Activated CD8-positive, alpha-beta T cell treated with anti-CD3 and anti-CD28 coated beads, Interleukin-2, amount 10 ng/mL, durations not matched to agents 7 days and 5 days (primary cell): ENCODE data around the gene STT3A. TPM values are rescaled to one million over a fixed set of nuclear protein-coding genes. Genes with fewer than 3 reads are reported as not detected.

ENCODE experiments used
- ATAC-seq: fragments of 150-1000 bp; cut with Tn5 transposase; one replicate; pipeline ENCODE4 v1.10.0; 2021; ENCODE audit warnings: moderate library complexity
- CTCF ChIA-PET: fragments of 350-600 bp; sonication (Branson Sonifier 250); formaldehyde crosslinking; loops from one replicate; lab custom pipeline; 2021; ENCODE audit warnings: antibody characterized with exemption; lab: Charles Lee
- POLR2A ChIA-PET: fragments of 350-600 bp; sonication (Branson Sonifier 250); formaldehyde crosslinking; loops from one replicate; lab custom pipeline; 2021; ENCODE audit warnings: antibody characterized with exemption; lab: Charles Lee
- DNase-seq: peaks from one replicate; pipeline ENCODE4 v3.0.0-alpha.2; 2020
- H3K27ac Mint-ChIP-seq: one replicate; pipeline ENCODE4 v1.8.0; 2021; ENCODE audit warnings: mild to moderate bottlenecking, mixed read lengths
- H3K27me3 Mint-ChIP-seq: one replicate; pipeline ENCODE4 v1.8.0; 2021; ENCODE audit warnings: low read depth, mixed read lengths
- H3K36me3 Mint-ChIP-seq: one replicate; pipeline ENCODE4 v1.8.0; 2021; ENCODE audit warnings: low read depth, mixed read lengths
- H3K4me1 Mint-ChIP-seq: one replicate; pipeline ENCODE4 v1.8.0; 2021; ENCODE audit warnings: low read depth, mixed read lengths
- H3K4me3 Mint-ChIP-seq: one replicate; pipeline ENCODE4 v1.8.0; 2021; ENCODE audit warnings: mild to moderate bottlenecking, mixed read lengths
- H3K9me3 Mint-ChIP-seq: one replicate; pipeline ENCODE4 v1.8.0; 2022; ENCODE audit warnings: mixed read lengths; ENCODE audit not compliant: insufficient read depth
- total RNA-seq, 2 experiments: library from RNA; stranded (reverse); gene quantifications; one replicate each; pipeline ENCODE4 v1.2.3, GENCODE V29; 2021

Gene STT3A
- total RNA-seq, 2 experiments from 2014 or later = 103 to 114 TPM

- H3K27me3 Mint-ChIP-seq = no peaks in the 10 kb centered on the region
Measured at GRCh38 chr11:125663910-125664309, 71.3 kb downstream of the STT3A start.

GRCh38 chr11:125667151-125667550, 74.5 kb downstream of the STT3A start:
- H3K27me3 Mint-ChIP-seq = no peaks in the 10 kb centered on the region
- H3K27ac Mint-ChIP-seq = no peak overlapping the region
- no peak overlapping the region for H3K4me3 Mint-ChIP-seq
- peaks cover 16% of the 10 kb centered on the region for H3K4me1 Mint-ChIP-seq
- peaks cover 11% of the 10 kb centered on the region for H3K9me3 Mint-ChIP-seq
- peaks cover 70% of the 10 kb centered on the region for H3K36me3 Mint-ChIP-seq
- no peak for DNase-seq
- ATAC-seq = no peak
- ChIA-PET POLR2A (no interaction called here), CTCF (no interaction called here)

More at GRCh38 chr11:125663910-125664309, 71.3 kb downstream of the STT3A start:
- DNase-seq (no peak), ATAC-seq (peak; percentile 36)
- CTCF ChIA-PET = no interaction called here
- Mint-ChIP-seq H3K4me3 (no peak overlapping the region), H3K27ac (no peak overlapping the region), H3K9me3 (peaks cover 11% of the 10 kb centered on the region), H3K4me1 (peaks cover 14% of the 10 kb centered on the region), H3K36me3 (peaks cover 71% of the 10 kb centered on the region)
- POLR2A ChIA-PET = no interaction called here

- H3K4me1 Mint-ChIP-seq = peaks cover 5% of the 10 kb centered on the region
- no peak for DNase-seq
- no peak overlapping the region for H3K27ac Mint-ChIP-seq
- peaks cover 8% of the 10 kb centered on the region for H3K9me3 Mint-ChIP-seq
- no peak overlapping the region for H3K4me3 Mint-ChIP-seq
- H3K36me3 Mint-ChIP-seq = peaks cover 42% of the 10 kb centered on the region
- CTCF ChIA-PET = interaction anchor here (1.1 to 1.5 kb wide), 4 partner anchors 21 to 78 kb away, joined by 3 read pairs; no protein-coding TSS in a partner anchor
- no peaks in the 10 kb centered on the region for H3K27me3 Mint-ChIP-seq
- ATAC-seq = no peak
- POLR2A ChIA-PET = no interaction called here
Measured at GRCh38 chr11:125670172-125670571, 77.5 kb downstream of the STT3A start.

DNA sequence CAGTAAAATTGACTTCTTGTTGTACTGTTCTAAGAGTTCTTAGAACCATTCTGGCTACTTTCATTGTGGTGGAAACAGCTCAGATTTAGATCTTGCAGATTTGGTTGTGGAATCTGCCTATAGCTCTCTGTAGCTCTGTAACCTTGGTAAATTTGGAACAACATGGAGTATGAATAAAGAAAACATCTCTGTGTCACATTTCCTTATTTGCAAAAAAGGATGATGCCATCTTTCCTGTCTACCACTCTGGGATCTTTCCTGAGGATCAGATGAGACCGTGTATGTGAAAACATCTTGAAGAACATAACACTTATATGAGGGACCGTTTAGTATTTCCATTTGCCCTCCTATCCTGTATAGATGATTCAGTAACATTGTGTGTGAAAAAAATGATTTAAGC, 78.9 kb downstream of the STT3A start:
- Mint-ChIP-seq H3K9me3 (peaks cover 7% of the 10 kb centered on the region), H3K4me3 (no peak overlapping the region), H3K27ac (no peak overlapping the region), H3K36me3 (peaks cover 39% of the 10 kb centered on the region), H3K27me3 (no peaks in the 10 kb centered on the region), H3K4me1 (peaks cover 4% of the 10 kb centered on the region)
- CTCF ChIA-PET = no interaction called here
- no peak for ATAC-seq
- POLR2A ChIA-PET = no interaction called here
- DNase-seq = no peak

Other genes starting within 250 kb of the STT3A start
- 1 to 10 TPM in 1 of 2 experiments, under 1 TPM in 1; 0.92 to 1.2 TPM for gene FEZ1, start 96.6 kb upstream of the STT3A start, total RNA-seq
- 10 to 100 TPM; 45.8 to 46.2 TPM for gene EI24, start 23.4 kb upstream of the STT3A start, total RNA-seq
- gene CHEK1, start 32.3 kb downstream of the STT3A start, total RNA-seq = 100 to 1,000 TPM; 102 to 106 TPM
- gene ACRV1, start 88.0 kb downstream of the STT3A start, total RNA-seq = not detected
- not detected for gene PATE1, start 153.4 kb downstream of the STT3A start, total RNA-seq
- gene PATE2, start 186.0 kb downstream of the STT3A start, total RNA-seq = not detected
- not detected for gene PATE3, start 195.3 kb downstream of the STT3A start, total RNA-seq
- gene PATE4, start 240.5 kb downstream of the STT3A start, total RNA-seq = not detected